GM23248 (cell line): Measurements from ENCODE around the gene ZBTB20. TPM values are rescaled to one million over a fixed set of nuclear protein-coding genes. Genes with fewer than 3 reads are reported as not detected.

Experiments used
- DNase-seq: peaks from one replicate; pipeline ENCODE4 v3.0.0-alpha.2; 2015
- H2AFZ ChIP-seq: fragments of 200-600 bp; sonication (generic); 2 replicates; pipeline ENCODE4 v1.6.1; 2016; ENCODE audit warnings: antibody characterized with exemption
- H3F3A ChIP-seq: fragments of 200-600 bp; sonication (generic); 2 replicates; pipeline ENCODE4 v1.6.1; 2016; ENCODE audit warnings: mild to moderate bottlenecking, antibody characterized with exemption, mixed run types; ENCODE audit not compliant: insufficient read depth
- H3K27ac ChIP-seq: fragments of 200-600 bp; sonication (generic); 2 replicates; pipeline ENCODE4 v1.5.1; 2016; ENCODE audit warnings: mild to moderate bottlenecking
- H3K27me3 ChIP-seq: fragments of 200-600 bp; sonication (generic); replicated peaks from 2 replicates; pipeline ENCODE4 v1.6.1; 2016; ENCODE audit warnings: mild to moderate bottlenecking; ENCODE audit not compliant: insufficient read depth
- H3K36me3 ChIP-seq: fragments of 200-600 bp; sonication (generic); 2 replicates; pipeline ENCODE4 v1.6.1; 2016; ENCODE audit warnings: low read depth, mild to moderate bottlenecking
- H3K4me1 ChIP-seq: fragments of 200-600 bp; sonication (generic); 2 replicates; pipeline ENCODE4 v1.6.1; 2016; ENCODE audit warnings: mild to moderate bottlenecking; ENCODE audit not compliant: insufficient read depth
- H3K4me2 ChIP-seq: fragments of 200-600 bp; sonication (generic); one replicate; pipeline ENCODE4 v1.6.1; 2016; ENCODE audit warnings: mild to moderate bottlenecking; ENCODE audit not compliant: unreplicated experiment
- H3K4me3 ChIP-seq: fragments of 200-600 bp; sonication (generic); 2 replicates; pipeline ENCODE4 v1.5.1; 2016; ENCODE audit warnings: mild to moderate bottlenecking
- H3K79me2 ChIP-seq: fragments of 200-600 bp; sonication (generic); 2 replicates; pipeline ENCODE4 v1.6.1; 2016; ENCODE audit warnings: mild to moderate bottlenecking; ENCODE audit not compliant: insufficient read depth
- H3K9ac ChIP-seq: fragments of 200-600 bp; sonication (generic); 2 replicates; pipeline ENCODE4 v1.6.1; 2016; ENCODE audit warnings: mild to moderate bottlenecking
- H3K9me2 ChIP-seq: fragments of 200-600 bp; sonication (generic); 2 replicates; pipeline ENCODE4 v1.6.1; 2016; ENCODE audit warnings: mixed run types, mild to moderate bottlenecking, moderate library complexity; ENCODE audit not compliant: insufficient read depth
- H3K9me3 ChIP-seq: fragments of 200-600 bp; sonication (generic); one replicate; pipeline ENCODE4 v1.6.1; 2017; ENCODE audit warnings: low read depth
- H4K20me1 ChIP-seq: fragments of 200-600 bp; sonication (generic); 2 replicates; pipeline ENCODE4 v1.6.0; 2016; ENCODE audit not compliant: insufficient read depth
- EZH2 ChIP-seq: fragments of 200-600 bp; sonication (generic); IDR thresholded peaks from 2 replicates; pipeline ENCODE4 v1.6.1; 2018; ENCODE audit warnings: antibody characterized with exemption, mild to moderate bottlenecking; ENCODE audit not compliant: insufficient read depth, poor library complexity, severe bottlenecking
- EZH2phosphoT487 ChIP-seq: fragments of 200-600 bp; sonication (generic); IDR thresholded peaks from 2 replicates; pipeline ENCODE4 v1.6.1; 2018; ENCODE audit warnings: antibody characterized with exemption, moderate library complexity, mild to moderate bottlenecking, low read depth; ENCODE audit not compliant: insufficient read depth
- WGBS, 2 experiments: methylation state at CpG; one replicate each; pipeline ENCODE4 v1.1.6; 2015 to 2017; ENCODE audit warnings: low lambda C conversion rate in 2 of 2, low coverage in 1 of 2; ENCODE audit errors: missing lambda C conversion rate in 2 of 2; 5-methylcytosine and 5-hydroxymethylcytosine counted together
- in situ Hi-C: fragments of 300-500 bp; cut with MboI; formaldehyde crosslinking; loops from 2 replicates; pipeline ENCODE4 v1.15.0; 2020
- polyA plus RNA-seq: library from polyadenylated mRNA; unstranded; fragments of >200 nt; fragmentation: Nextera tagmentation; extraction: Ambion mirVana; gene quantifications from 2 replicates; pipeline ENCODE4 v1.2.1, GENCODE V29; 2016
- total RNA-seq: library from RNA; depleted of rRNA; stranded (reverse); fragments of >200 nt; shearing (Covaris generic); gene quantifications from 2 replicates; pipeline ENCODE4 v1.2.3, GENCODE V29; 2014

The ZBTB20 gene
- total and polyA plus RNA-seq, 2 experiments from 2014 or later: 9.2 to 12.2 TPM

DNA sequence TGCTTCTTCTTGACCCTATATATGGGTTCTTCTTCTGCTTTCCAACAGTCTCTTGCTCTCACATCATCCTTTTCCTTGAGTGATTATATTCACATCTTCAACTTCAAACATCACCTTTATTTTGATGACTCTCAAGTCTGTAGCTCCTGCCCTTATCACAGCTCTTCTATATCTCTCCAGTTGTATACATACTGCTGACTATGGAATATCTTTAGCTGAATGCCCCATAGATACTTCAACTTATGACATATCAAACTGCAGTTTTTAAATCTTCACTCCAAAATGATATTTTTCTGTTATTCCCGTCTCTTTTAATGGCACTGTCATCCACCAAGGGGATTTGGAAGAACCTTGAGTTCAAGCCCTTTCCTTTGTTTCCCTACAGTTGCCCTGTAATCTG lies 139.1 kb downstream of the ZBTB20 start:
- TF ChIP-seq EZH2phosphoT487 (no peak), EZH2 (no peak)
- Histone ChIP-seq H3K79me2 (no peaks in the 10 kb centered on the region), H3K9me2 (no peaks in the 10 kb centered on the region; the same call in 1 of the 2 replicates), H3K4me3 (no peak overlapping the region), H3F3A (no peaks in the 10 kb centered on the region), H3K9me3 (no peaks in the 10 kb centered on the region), H4K20me1 (no peaks in the 10 kb centered on the region), H3K27ac (no peak overlapping the region), H3K9ac (no peak overlapping the region), H2AFZ (no peak overlapping the region), H3K4me2 (no peak overlapping the region), H3K27me3 (no peaks in the 10 kb centered on the region), H3K4me1 (no peaks in the 10 kb centered on the region), H3K36me3 (no peaks in the 10 kb centered on the region)
- in situ Hi-C loops: no loop called here
- 82 to 91% methylated on average over 1 of the region's 1 CpG for WGBS, 2 experiments
- DNase-seq: no peak

DNA sequence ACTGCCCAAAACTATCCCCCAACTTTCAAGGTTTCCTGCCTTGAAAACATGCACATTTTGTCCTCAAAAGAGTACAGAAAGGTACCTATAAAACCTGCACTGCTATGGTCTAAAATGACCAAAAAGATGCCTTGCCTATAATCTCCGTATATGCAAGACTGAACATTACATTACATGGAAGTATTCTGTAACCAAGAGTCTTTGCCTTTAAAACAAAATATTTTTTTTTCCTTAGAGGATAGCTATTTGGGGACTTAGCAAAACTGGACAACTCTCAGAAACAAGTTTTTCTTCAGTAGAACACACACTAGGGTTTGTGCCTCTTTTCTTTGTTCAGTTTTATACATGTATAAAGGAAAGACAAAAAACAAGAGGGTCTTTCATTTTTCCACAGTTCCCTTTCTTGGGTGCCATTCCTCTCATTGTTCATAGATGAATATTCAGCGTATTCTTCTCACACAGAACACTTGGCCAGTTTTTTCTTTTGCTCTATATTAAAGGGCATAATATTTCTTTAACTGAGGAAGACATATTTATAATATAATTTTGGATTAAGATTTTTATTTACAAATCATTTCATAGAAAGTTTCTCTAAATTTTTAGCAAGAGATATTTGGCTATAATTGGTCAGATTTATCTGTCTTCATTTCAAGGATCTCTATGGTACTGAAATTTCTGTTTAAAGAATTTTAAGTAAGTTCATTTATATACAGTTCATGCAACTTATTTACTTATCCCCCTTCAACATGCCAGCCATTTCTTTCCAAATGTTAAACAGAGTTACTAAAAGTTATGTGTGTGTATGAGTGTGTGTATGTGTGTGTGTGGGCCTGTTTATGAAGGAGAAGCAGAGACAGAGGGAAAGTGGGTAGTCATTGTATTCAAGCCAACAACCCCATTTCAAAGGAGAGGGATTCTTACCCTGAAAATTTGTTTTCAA lies 142.6 kb downstream of the ZBTB20 start:
- no peaks in the 10 kb centered on the region for H3K27me3 ChIP-seq
- H3K4me1 ChIP-seq: no peaks in the 10 kb centered on the region
- H3K27ac ChIP-seq: no peak overlapping the region
- no peak overlapping the region for H2AFZ ChIP-seq
- TF ChIP-seq EZH2phosphoT487 (no peak), EZH2 (no peak)
- H3K4me2 ChIP-seq: no peak overlapping the region
- H3K9ac ChIP-seq: no peak overlapping the region
- in situ Hi-C loops: no loop called here
- no peaks in the 10 kb centered on the region for H3F3A ChIP-seq
- H3K79me2 ChIP-seq: no peaks in the 10 kb centered on the region
- no peak for DNase-seq
- no peaks in the 10 kb centered on the region for H3K9me3 ChIP-seq
- H3K4me3 ChIP-seq: no peak overlapping the region
- 94 to 99% methylated on average over 2 of the region's 2 CpGs for WGBS, 2 experiments
- H4K20me1 ChIP-seq: no peaks in the 10 kb centered on the region
- no peaks in the 10 kb centered on the region for H3K36me3 ChIP-seq
- H3K9me2 ChIP-seq: no peaks in the 10 kb centered on the region; the same call in 1 of the 2 replicates

DNA sequence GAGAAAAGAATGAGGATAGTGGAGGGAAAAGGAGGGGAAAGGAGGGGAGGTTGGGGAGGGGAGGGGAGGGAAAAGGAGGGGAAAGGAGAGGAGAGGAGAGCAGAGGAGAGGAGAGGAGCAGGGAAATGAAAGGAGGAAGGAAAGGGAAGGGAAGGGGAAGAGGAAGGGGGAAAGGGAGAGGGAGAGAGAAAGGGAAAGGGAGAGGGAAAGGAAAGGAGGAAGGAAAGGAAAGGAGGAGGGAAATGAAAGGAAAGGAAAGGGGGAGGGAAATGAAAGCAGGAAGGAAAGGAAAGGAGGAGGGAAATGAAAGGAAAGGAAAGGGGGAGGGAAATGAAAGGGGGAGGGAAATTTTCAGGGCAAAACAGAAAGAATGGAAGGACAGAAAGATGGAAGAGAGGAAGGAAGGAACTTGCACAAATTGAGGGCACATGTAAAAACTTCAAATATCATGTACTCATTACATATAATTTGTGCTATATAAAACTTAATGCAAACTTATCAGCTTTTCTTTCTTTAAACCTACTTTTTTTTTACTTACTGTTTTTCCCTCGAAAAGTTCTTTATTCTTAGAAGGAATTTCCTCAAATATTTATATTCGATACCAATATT lies 148.0 kb downstream of the ZBTB20 start:
- H3K4me3 ChIP-seq: no peak overlapping the region
- no peak overlapping the region for H3K9ac ChIP-seq
- no peak for TF ChIP-seq EZH2
- WGBS, 2 experiments: 82 to 86% methylated on average over 2 of the region's 2 CpGs
- DNase-seq: no peak
- in situ Hi-C loops: no loop called here
- no peaks in the 10 kb centered on the region for H3K27me3 ChIP-seq
- H3K9me2 ChIP-seq: no peaks in the 10 kb centered on the region
- no peaks in the 10 kb centered on the region for H3K36me3 ChIP-seq
- H3K9me3 ChIP-seq: no peaks in the 10 kb centered on the region
- H3F3A ChIP-seq: no peaks in the 10 kb centered on the region
- H3K27ac ChIP-seq: no peak overlapping the region
- H3K4me1 ChIP-seq: no peaks in the 10 kb centered on the region
- no peak overlapping the region for H3K4me2 ChIP-seq
- no peaks in the 10 kb centered on the region for H4K20me1 ChIP-seq
- no peaks in the 10 kb centered on the region for H3K79me2 ChIP-seq
- H2AFZ ChIP-seq: no peak overlapping the region

DNA sequence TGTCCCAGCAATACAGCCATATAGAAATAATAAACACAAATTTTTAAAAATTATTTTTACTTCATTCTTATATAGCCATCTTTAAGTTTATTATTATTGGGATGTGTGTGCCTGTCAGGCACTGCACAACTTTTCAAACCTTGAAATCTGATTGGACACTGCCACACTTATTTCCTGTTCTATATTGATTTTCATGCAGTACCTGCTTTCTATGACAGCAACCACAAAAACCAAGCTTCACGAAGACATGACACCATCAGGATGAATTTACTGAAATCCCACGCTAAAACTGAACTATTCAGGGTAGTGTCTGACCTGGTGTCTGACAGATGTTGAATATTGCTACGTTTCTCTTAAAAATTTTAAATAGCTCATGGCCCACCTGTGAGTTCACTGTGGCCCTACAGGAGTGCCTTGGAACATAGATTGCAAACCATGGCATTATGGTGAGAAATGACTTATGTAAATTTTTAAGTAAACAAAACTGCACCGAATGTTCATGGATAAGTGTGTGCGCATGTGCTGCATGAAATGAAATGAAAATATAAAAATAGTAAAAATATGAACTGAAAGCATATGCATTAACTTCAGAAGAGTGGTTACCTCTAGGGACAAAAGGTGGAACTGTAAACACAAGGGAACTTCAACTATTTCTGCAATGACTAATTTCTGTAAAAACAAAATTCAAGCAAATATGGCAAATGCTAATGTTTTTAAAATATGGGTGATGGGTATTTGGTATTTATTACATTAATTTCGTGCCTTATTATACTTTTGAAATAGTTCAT lies 152.3 kb downstream of the ZBTB20 start:
- H3K4me3 ChIP-seq: no peak overlapping the region
- no peaks in the 10 kb centered on the region for H3K9me3 ChIP-seq
- 76 to 82% methylated on average over 6 of the region's 6 CpGs for WGBS, 2 experiments
- H4K20me1 ChIP-seq: no peaks in the 10 kb centered on the region
- no peaks in the 10 kb centered on the region for H3K4me1 ChIP-seq
- no peak overlapping the region for H3K27ac ChIP-seq
- no peak overlapping the region for H3K9ac ChIP-seq
- in situ Hi-C loops: no loop called here
- H3K9me2 ChIP-seq: no peaks in the 10 kb centered on the region
- H3F3A ChIP-seq: no peaks in the 10 kb centered on the region
- no peaks in the 10 kb centered on the region for H3K79me2 ChIP-seq
- no peak overlapping the region for H3K4me2 ChIP-seq
- DNase-seq: no peak
- no peak overlapping the region for H2AFZ ChIP-seq
- H3K27me3 ChIP-seq: no peaks in the 10 kb centered on the region
- H3K36me3 ChIP-seq: no peaks in the 10 kb centered on the region
- TF ChIP-seq EZH2phosphoT487: no peak
- no peak for TF ChIP-seq EZH2
